GM12878 (cell line): ENCODE measurements around the gene ALAS1. TPM values are rescaled to one million over a fixed set of nuclear protein-coding genes. Genes with fewer than 3 reads are reported as not detected.

Experiments
- ATAC-seq: fragments of 200-7000 bp; cut with Tn5 transposase; 3 replicates; pipeline ENCODE4 v1.9.1; 2020; ENCODE audit warnings: mild to moderate bottlenecking, moderate library complexity
- BruUV-seq: library from RNA; stranded (reverse); fragments of 400-500 nt; replicated peaks from 2 replicates; lab custom pipeline; 2021; lab: Mats Ljungman, UMichigan
- CTCF ChIA-PET: fragments of 300-600 bp; sonication (Branson Sonifier 250); formaldehyde crosslinking; extraction: SDS; loops from one replicate; lab custom pipeline; 2021; ENCODE audit warnings: inconsistent platforms; lab: Yijun Ruan, JAX
- POLR2A ChIA-PET: fragments of 350-600 bp; formaldehyde crosslinking; extraction: SDS; loops from one replicate; lab custom pipeline; 2021; ENCODE audit warnings: inconsistent platforms; lab: Charles Lee
- RAD21 ChIA-PET: fragments of 300-600 bp; sonication (Branson Sonifier 250); formaldehyde crosslinking; loops from one replicate; lab custom pipeline; 2023; ENCODE audit warnings: antibody characterized with exemption; ENCODE audit not compliant: unreplicated experiment; lab: Charles Lee
- SMC1A ChIA-PET: fragments of 300-600 bp; sonication (Branson Sonifier 250); formaldehyde crosslinking; loops from one replicate; lab custom pipeline; 2023; ENCODE audit not compliant: unreplicated experiment, uncharacterized antibody; lab: Charles Lee
- DNase-seq: peaks from one replicate; pipeline ENCODE4 v3.0.0-alpha.2; 2011; ENCODE audit warnings: low read depth, low spot score
- FAIRE-seq: peaks from 3 replicates; lab custom pipeline; 2011; peaks lifted over from hg19 to GRCh38; lab: Jason Lieb, UNC
- H2AFZ ChIP-seq: 2 replicates; pipeline ENCODE4 v1.6.0; 2011; ENCODE audit warnings: low read depth, low read length, control low read depth; ENCODE audit not compliant: control insufficient read depth
- H3K27ac ChIP-seq: 2 replicates; pipeline ENCODE4 v1.5.1; 2011; ENCODE audit warnings: control low read depth; ENCODE audit not compliant: control insufficient read depth, insufficient read depth
- H3K27me3 ChIP-seq, 2 experiments: replicated peaks in 1 of 2; 2 replicates each; pipeline versions ENCODE4 v1.6.0 to v1.6.1; 2011; ENCODE audit warnings: low read length in 1 of 2; ENCODE audit not compliant: control insufficient read depth in 2 of 2, insufficient read depth in 2 of 2
- H3K36me3 ChIP-seq, 2 experiments: 2 replicates each; pipeline ENCODE4 v1.5.1; 2011; ENCODE audit warnings: low read length in 1 of 2; ENCODE audit not compliant: control insufficient read depth in 2 of 2, insufficient read depth in 2 of 2
- H3K4me1 ChIP-seq: 2 replicates; pipeline ENCODE4 v1.6.1; 2011; ENCODE audit warnings: mild to moderate bottlenecking, low read length, moderate library complexity, mixed read lengths; ENCODE audit not compliant: control insufficient read depth, insufficient read depth
- H3K4me2 ChIP-seq: 2 replicates; pipeline ENCODE4 v1.6.0; 2011; ENCODE audit warnings: control low read depth; ENCODE audit not compliant: control insufficient read depth, insufficient read depth
- H3K4me3 ChIP-seq: fragments of 200-600 bp; sonication (generic); 2 replicates; pipeline ENCODE4 v1.5.1; 2016
- H3K79me2 ChIP-seq: 2 replicates; pipeline ENCODE4 v1.6.0; 2011; ENCODE audit warnings: low read length; ENCODE audit not compliant: control insufficient read depth, insufficient read depth
- H3K9ac ChIP-seq: 2 replicates; pipeline ENCODE4 v1.8.0; 2011; ENCODE audit warnings: low read length, control low read depth, mixed read lengths; ENCODE audit not compliant: control insufficient read depth, insufficient read depth
- H3K9me3 ChIP-seq: replicated peaks from 3 replicates; pipeline ENCODE4 v1.5.1; 2011; ENCODE audit warnings: mild to moderate bottlenecking, low read length; ENCODE audit not compliant: control insufficient read depth, insufficient read depth
- H4K20me1 ChIP-seq: 2 replicates; pipeline ENCODE4 v1.6.0; 2011; ENCODE audit not compliant: control insufficient read depth, insufficient read depth
- BHLHE40 ChIP-seq, 2 experiments: fragments of 450-650 bp in 1 of 2; IDR thresholded peaks; 2 replicates each; pipeline ENCODE4 v1.6.1; 2011 to 2017; ENCODE audit warnings: low read depth in 2 of 2, borderline replicate concordance in 1 of 2, improper control_type of control experiment in 1 of 2, low read length in 1 of 2, mild to moderate bottlenecking in 1 of 2
- CREB1 ChIP-seq: IDR thresholded peaks from 2 replicates; pipeline ENCODE4 v1.6.1; 2012; ENCODE audit warnings: low read depth, mild to moderate bottlenecking, inconsistent platforms
- E4F1 ChIP-seq: fragments of 450-650 bp; IDR thresholded peaks from 2 replicates; pipeline ENCODE4 v1.6.1; 2018; ENCODE audit warnings: borderline replicate concordance, mild to moderate bottlenecking; ENCODE audit not compliant: partially characterized antibody
- EED ChIP-seq: sonication (generic); IDR thresholded peaks from 2 replicates; pipeline ENCODE4 v1.6.1; 2016; ENCODE audit warnings: antibody characterized with exemption, low read depth
- KLF5 ChIP-seq: fragments of 450-650 bp; IDR thresholded peaks from 2 replicates; pipeline ENCODE4 v1.6.1; 2014; ENCODE audit warnings: mild to moderate bottlenecking; ENCODE audit not compliant: partially characterized antibody
- MEF2A ChIP-seq: IDR thresholded peaks from 2 replicates; pipeline ENCODE4 v1.6.1; 2011; ENCODE audit warnings: low read depth, mild to moderate bottlenecking, low read length, moderate library complexity; ENCODE audit not compliant: insufficient read depth
- MYB ChIP-seq: fragments of 150-350 bp; IDR thresholded peaks from 2 replicates; pipeline ENCODE4 v1.6.1; 2014; ENCODE audit warnings: mild to moderate bottlenecking, low read depth, low read length, borderline replicate concordance
- NR2C2 ChIP-seq: IDR thresholded peaks from 2 replicates; pipeline ENCODE4 v1.6.1; 2011; ENCODE audit warnings: borderline replicate concordance, low read depth; ENCODE audit not compliant: control insufficient read depth, insufficient read length
- RAD21 ChIP-seq: IDR thresholded peaks from 2 replicates; pipeline ENCODE4 v1.6.1; 2011; ENCODE audit warnings: mild to moderate bottlenecking, low read depth, low read length, moderate library complexity; ENCODE audit not compliant: insufficient read depth
- SPI1 ChIP-seq: IDR thresholded peaks from 2 replicates; pipeline ENCODE4 v1.6.1; 2011; ENCODE audit warnings: low read depth, mild to moderate bottlenecking, low read length, moderate library complexity, borderline replicate concordance; ENCODE audit not compliant: insufficient read depth
- STAT3 ChIP-seq: IDR thresholded peaks from 2 replicates; pipeline ENCODE4 v1.6.1; 2011; ENCODE audit warnings: low read depth, low read length, improper control_type of control experiment
- WRNIP1 ChIP-seq: IDR thresholded peaks from 2 replicates; pipeline ENCODE4 v1.6.1; 2011; ENCODE audit warnings: low read depth, low read length, improper control_type of control experiment, borderline replicate concordance
- YBX1 ChIP-seq: fragments of 450-650 bp; IDR thresholded peaks from 2 replicates; pipeline ENCODE4 v1.6.1; 2016; ENCODE audit warnings: antibody characterized with exemption
- ZSCAN29 ChIP-seq: fragments of 450-650 bp; IDR thresholded peaks from 2 replicates; pipeline ENCODE4 v1.6.1; 2017; ENCODE audit warnings: mild to moderate bottlenecking, moderate library complexity
- WGBS: methylation state at CpG from one replicate; pipeline ENCODE4 v1.1.6; 2016; ENCODE audit warnings: low lambda C conversion rate; ENCODE audit not compliant: insufficient replicate concordance, insufficient coverage; ENCODE audit errors: missing lambda C conversion rate; 5-methylcytosine and 5-hydroxymethylcytosine counted together
- in situ Hi-C: fragments of 300-500 bp; cut with MboI; formaldehyde crosslinking; loops from 9 replicates; pipeline ENCODE4 v1.14.3; 2018; ENCODE audit warnings: mixed read lengths
- intact Hi-C: fragments of 100-400 bp; cut with micrococcal nuclease; formaldehyde crosslinking; loops from one replicate; pipeline ENCODE4 v1.14.2; 2022; ENCODE audit not compliant: unreplicated experiment
- polyA plus RNA-seq, 11 experiments: library from polyadenylated mRNA; depleted of rRNA in 4 of 11; unstranded in 6 of 11; stranded (reverse) in 5 of 11; fragments of >200 nt; fragmentation: Nextera tagmentation in 4 of 11; fragmentation: Illumina TruSeq in 1 of 11; extraction: Ambion mirVana in 4 of 11; extraction: Trizol in 1 of 11; gene quantifications; 1 replicate in 1 of 11; 2 replicates in 10 of 11; pipeline versions ENCODE4 v1.2.1 to v1.2.3, GENCODE V29; 2011 to 2016; ENCODE audit warnings: inconsistent platforms in 2 of 11, missing spikeins in 2 of 11, low read depth in 1 of 11
- total RNA-seq, 4 experiments: library from RNA; depleted of rRNA in 3 of 4; stranded (reverse); fragments of >200 nt in 3 of 4; fragmentation: Illumina TruSeq in 1 of 4; extraction: Trizol in 1 of 4; gene quantifications; 2 replicates each; pipeline versions ENCODE4 v1.2.1 to v1.2.3, GENCODE V29; 2013 to 2021
- TF ChIP-seq, protein P1 (sequence below): IDR thresholded peaks from 2 replicates; pipeline ENCODE4 v1.6.1; 2011; ENCODE audit warnings: mild to moderate bottlenecking, low read depth, low read length, moderate library complexity; ENCODE audit not compliant: insufficient replicate concordance
- TF ChIP-seq, protein P2 (sequence below): IDR thresholded peaks from 2 replicates; pipeline ENCODE4 v1.6.1; 2012; ENCODE audit warnings: low read length, inconsistent platforms
- TF ChIP-seq, protein P3 (sequence below): IDR thresholded peaks from 2 replicates; pipeline ENCODE4 v1.6.1; 2011; ENCODE audit warnings: low read depth, mild to moderate bottlenecking, low read length, moderate library complexity, borderline replicate concordance; ENCODE audit errors: extremely low read depth

The ALAS1 gene
- total and polyA plus RNA-seq, 10 of the 15 experiments (the other 5 are each of a cell fraction or from before 2014, with no cell fraction given) = 69.9 to 115 (median 94.1) TPM

- Histone ChIP-seq H3K9ac (no peak overlapping the region), H3K9me3 (no peaks in the 10 kb centered on the region), H3K4me2 (no peak overlapping the region), H3K27me3 (no peaks in the 10 kb centered on the region), H3K36me3 (no peaks in the 10 kb centered on the region), H3K4me3 (no peak overlapping the region), H4K20me1 (no peaks in the 10 kb centered on the region), H3K27ac (no peak overlapping the region), H3K79me2 (no peaks in the 10 kb centered on the region), H3K4me1 (no peaks in the 10 kb centered on the region), H2AFZ (no peak overlapping the region)
- in situ Hi-C loops = no loop called here
- ATAC-seq (no peak), DNase-seq (no peak), FAIRE-seq (no peak)
- no TSS peak for BruUV-seq
- WGBS = 56% methylated on average over 6 of the region's 7 CpGs
- ChIA-PET RAD21 (no interaction called here), CTCF (interaction anchor here (0.8 to 1.4 kb wide), 4 partner anchors 16 to 264 kb away, joined by 3 to 5 read pairs (median 3); no protein-coding TSS in a partner anchor), SMC1A (no interaction called here), POLR2A (no interaction called here)
- intact Hi-C loops = no loop called here
- TF ChIP-seq, protein P1, sequence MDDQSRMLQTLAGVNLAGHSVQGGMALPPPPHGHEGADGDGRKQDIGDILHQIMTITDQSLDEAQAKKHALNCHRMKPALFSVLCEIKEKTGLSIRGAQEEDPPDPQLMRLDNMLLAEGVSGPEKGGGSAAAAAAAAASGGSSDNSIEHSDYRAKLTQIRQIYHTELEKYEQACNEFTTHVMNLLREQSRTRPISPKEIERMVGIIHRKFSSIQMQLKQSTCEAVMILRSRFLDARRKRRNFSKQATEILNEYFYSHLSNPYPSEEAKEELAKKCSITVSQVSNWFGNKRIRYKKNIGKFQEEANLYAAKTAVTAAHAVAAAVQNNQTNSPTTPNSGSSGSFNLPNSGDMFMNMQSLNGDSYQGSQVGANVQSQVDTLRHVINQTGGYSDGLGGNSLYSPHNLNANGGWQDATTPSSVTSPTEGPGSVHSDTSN = no peak
- TF ChIP-seq MYB = no peak
- TF ChIP-seq WRNIP1 = no peak
- TF ChIP-seq KLF5 = no peak
- TF ChIP-seq CREB1 = no peak
- TF ChIP-seq RAD21 = no peak
- TF ChIP-seq, protein P2, sequence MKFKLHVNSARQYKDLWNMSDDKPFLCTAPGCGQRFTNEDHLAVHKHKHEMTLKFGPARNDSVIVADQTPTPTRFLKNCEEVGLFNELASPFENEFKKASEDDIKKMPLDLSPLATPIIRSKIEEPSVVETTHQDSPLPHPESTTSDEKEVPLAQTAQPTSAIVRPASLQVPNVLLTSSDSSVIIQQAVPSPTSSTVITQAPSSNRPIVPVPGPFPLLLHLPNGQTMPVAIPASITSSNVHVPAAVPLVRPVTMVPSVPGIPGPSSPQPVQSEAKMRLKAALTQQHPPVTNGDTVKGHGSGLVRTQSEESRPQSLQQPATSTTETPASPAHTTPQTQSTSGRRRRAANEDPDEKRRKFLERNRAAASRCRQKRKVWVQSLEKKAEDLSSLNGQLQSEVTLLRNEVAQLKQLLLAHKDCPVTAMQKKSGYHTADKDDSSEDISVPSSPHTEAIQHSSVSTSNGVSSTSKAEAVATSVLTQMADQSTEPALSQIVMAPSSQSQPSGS = no peak
- TF ChIP-seq MEF2A = no peak
- TF ChIP-seq E4F1 = no peak
- no peak for TF ChIP-seq YBX1
- TF ChIP-seq SPI1 = no peak
- TF ChIP-seq NR2C2 = no peak
- no peak for TF ChIP-seq ZSCAN29
- no peak for TF ChIP-seq STAT3
- TF ChIP-seq, protein P3, sequence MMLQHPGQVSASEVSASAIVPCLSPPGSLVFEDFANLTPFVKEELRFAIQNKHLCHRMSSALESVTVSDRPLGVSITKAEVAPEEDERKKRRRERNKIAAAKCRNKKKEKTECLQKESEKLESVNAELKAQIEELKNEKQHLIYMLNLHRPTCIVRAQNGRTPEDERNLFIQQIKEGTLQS = no peak
- TF ChIP-seq BHLHE40 (IDR thresholded peaks at IDR 0.05; ENCODE audit: borderline replicate concordance in 1 of 2, low read depth in 2 of 2, low read length in 1 of 2) = no peak
- no peak for TF ChIP-seq EED
Observed at GRCh38 chr3:52183786-52184445, 14.0 kb upstream of the ALAS1 start.
